ENCODE results near the gene CLDND1. TPM values are rescaled to one million over a fixed set of nuclear protein-coding genes. Genes with fewer than 3 reads are reported as not detected.

CLDND1 gene
- total and polyA plus RNA-seq, 2 experiments from 2014 or later = 59.8 to 92.7 TPM

- H3K4me2 ChIP-seq = no peak overlapping the region
- no peak overlapping the region for H3K27ac Mint-ChIP-seq
- peaks cover 49% of the 10 kb centered on the region for H3K79me2 ChIP-seq (replicated peaks; ENCODE audit: insufficient read depth)
- H2AFZ ChIP-seq = no peak overlapping the region
- H3K27me3 Mint-ChIP-seq (ENCODE audit: insufficient read depth, low read depth, poor library complexity) = no peaks in the 10 kb centered on the region
- H3K36me3 ChIP-seq (ENCODE audit: insufficient read depth) = peaks cover 3% of the 10 kb centered on the region; the same call in 1 of the 2 replicates
- H3K9me2 ChIP-seq (ENCODE audit: insufficient read depth) = no peaks in the 10 kb centered on the region
- no peak overlapping the region for H3K4me3 Mint-ChIP-seq
- no peaks in the 10 kb centered on the region for H3F3A ChIP-seq (replicated peaks; ENCODE audit: low read depth)
- peaks cover 33% of the 10 kb centered on the region for H3K4me1 Mint-ChIP-seq
- no peak for ATAC-seq
- no peak for TF ChIP-seq CTCF (conservative IDR thresholded peaks at IDR 0.05; ENCODE audit: low read depth in 2 of 2)
- TF ChIP-seq ZNF331 (CRISPR knock-in tag; IDR thresholded peaks at IDR 0.05; ENCODE audit: low read depth) = no peak
- no peak for TF ChIP-seq POLR2AphosphoS5 (IDR thresholded peaks at IDR 0.05; ENCODE audit: low read depth)
- no peak for TF ChIP-seq ZNF462 (CRISPR knock-in tag; IDR thresholded peaks at IDR 0.05)
- TF ChIP-seq REST (IDR thresholded peaks at IDR 0.05; ENCODE audit: unreplicated experiment) = no peak
- TF ChIP-seq EZH2phosphoT487 (IDR thresholded peaks at IDR 0.05; ENCODE audit: unreplicated experiment) = no peak
- no peak for TF ChIP-seq STAT1 (IDR thresholded peaks at IDR 0.05; ENCODE audit: unreplicated experiment)
- no peak for TF ChIP-seq ETS1 (IDR thresholded peaks at IDR 0.05)
- TF ChIP-seq NANOG (IDR thresholded peaks at IDR 0.05; ENCODE audit: borderline replicate concordance) = no peak
- TF ChIP-seq JUNB (IDR thresholded peaks at IDR 0.05; ENCODE audit: unreplicated experiment) = no peak
- no peak for TF ChIP-seq CREB1 (CRISPR knock-in tag; IDR thresholded peaks at IDR 0.05; ENCODE audit: low read depth)
- TF ChIP-seq ZNF114 (CRISPR knock-in tag; IDR thresholded peaks at IDR 0.05) = no peak
- TF ChIP-seq EZH2 (IDR thresholded peaks at IDR 0.05; ENCODE audit: low read depth, unreplicated experiment) = no peak
- H3K36me3 Mint-ChIP-seq (ENCODE audit: low read depth) = peaks cover 39% of the 10 kb centered on the region
- DNase-seq (ENCODE audit: low spot score) = no peak
- no peak overlapping the region for H3K4me3 ChIP-seq
- H3K27ac ChIP-seq (ENCODE audit: low read depth) = no peak overlapping the region
- no peaks in the 10 kb centered on the region for H3K9me3 Mint-ChIP-seq
- H3K27me3 ChIP-seq (ENCODE audit: insufficient read depth) = no peaks in the 10 kb centered on the region
- peaks cover 26% of the 10 kb centered on the region for H3K4me1 ChIP-seq (ENCODE audit: insufficient read depth)
- H4K20me1 ChIP-seq (replicated peaks; ENCODE audit: insufficient read depth) = peaks cover 13% of the 10 kb centered on the region
Measured at GRCh38 chr3:98518816-98519215, 3.9 kb downstream of the CLDND1 start.

Data from GM23338 (cell line).